ENCODE data around the gene CCL20. TPM values are rescaled to one million over a fixed set of nuclear protein-coding genes. Genes with fewer than 3 reads are reported as not detected.

CCL20 gene
- total and polyA plus RNA-seq, 2 of the 13 experiments (the other 11 are each of a cell fraction or from before 2014, with no cell fraction given), result 223 to 903 TPM

GRCh38 chr2:227785293-227785692, 28.3 kb upstream of the CCL20 start:
- Histone ChIP-seq H3K27me3 (ENCODE audit: control insufficient read depth in 1 of 2, insufficient read depth in 2 of 2, low read length in 2 of 2) (peaks cover 0 to 9% of the 10 kb centered on the region in 2 experiments; a peak in 3 of 5 replicates), H3K9ac (ENCODE audit: insufficient read depth, low read depth, low read length) (no peak overlapping the region), H3K4me3 (replicated peaks in 1 of 3; ENCODE audit: insufficient read depth in 1 of 3, low read depth in 2 of 3, low read length in 3 of 3) (no peak overlapping the region), H3K27ac (ENCODE audit: extremely low read length, insufficient read depth, low read length) (no peak overlapping the region), H3K9me3 (ENCODE audit: low read length) (no peaks in the 10 kb centered on the region), H4K20me1 (ENCODE audit: insufficient read depth, low read length) (no peaks in the 10 kb centered on the region), H3K36me3 (replicated peaks in 1 of 2; ENCODE audit: control insufficient read depth in 1 of 2, insufficient read depth in 2 of 2, low read length in 2 of 2) (no peaks in the 10 kb centered on the region), H3K79me2 (ENCODE audit: insufficient read depth, low read length) (no peaks in the 10 kb centered on the region), H3K4me2 (ENCODE audit: low read depth, low read length) (no peak overlapping the region), H2AFZ (ENCODE audit: low read length) (no peak overlapping the region), H3K4me1 (ENCODE audit: insufficient read depth, low read length) (peaks cover 19% of the 10 kb centered on the region)
- ATAC-seq (no peak), DNase-seq (ENCODE audit: low spot score) (no peak), FAIRE-seq (no peak)
- in situ Hi-C loops (cut with HindIII; ENCODE audit: extremely low pct_ligation_motif_present, low pct_unique_long_range_greater_than_20kb) (no loop called here), intact Hi-C loops (cut with micrococcal nuclease; ENCODE audit: unreplicated experiment) (no loop called here)
- no TSS peak for BruUV-seq (replicated peaks)
- 3% methylated on average over 1 of the region's 1 CpG for WGBS (ENCODE audit: low lambda C conversion rate)
- POLR2A ChIA-PET, result no interaction called here
- CTCF ChIA-PET (ENCODE audit: low intra/inter-chr PET ratio, low total read pairs), result no interaction called here
- TF ChIP-seq RARA (CRISPR knock-in tag; IDR thresholded peaks at IDR 0.05), result no peak
- TF ChIP-seq THAP11 (CRISPR knock-in tag; IDR thresholded peaks at IDR 0.05), result no peak
- no peak for TF ChIP-seq HOMEZ (CRISPR knock-in tag; IDR thresholded peaks at IDR 0.05; ENCODE audit: low read depth)
- no peak for TF ChIP-seq DNMT1 (CRISPR knock-in tag; IDR thresholded peaks at IDR 0.05)
- TF ChIP-seq ETS1 (CRISPR knock-in tag; IDR thresholded peaks at IDR 0.05), result no peak
- TF ChIP-seq ZBTB40 (IDR thresholded peaks at IDR 0.05), result no peak
- no peak for TF ChIP-seq ZBTB40 (CRISPR knock-in tag; IDR thresholded peaks at IDR 0.05)
- no peak for TF ChIP-seq GRHL1 (CRISPR knock-in tag; conservative IDR thresholded peaks at IDR 0.05)
- no peak for TF ChIP-seq ZNF512 (CRISPR knock-in tag; IDR thresholded peaks at IDR 0.05)
- TF ChIP-seq KLF11 (CRISPR knock-in tag; IDR thresholded peaks at IDR 0.05), result no peak
